Measurements from ENCODE around the gene BICD2.

The BICD2 gene

DNA sequence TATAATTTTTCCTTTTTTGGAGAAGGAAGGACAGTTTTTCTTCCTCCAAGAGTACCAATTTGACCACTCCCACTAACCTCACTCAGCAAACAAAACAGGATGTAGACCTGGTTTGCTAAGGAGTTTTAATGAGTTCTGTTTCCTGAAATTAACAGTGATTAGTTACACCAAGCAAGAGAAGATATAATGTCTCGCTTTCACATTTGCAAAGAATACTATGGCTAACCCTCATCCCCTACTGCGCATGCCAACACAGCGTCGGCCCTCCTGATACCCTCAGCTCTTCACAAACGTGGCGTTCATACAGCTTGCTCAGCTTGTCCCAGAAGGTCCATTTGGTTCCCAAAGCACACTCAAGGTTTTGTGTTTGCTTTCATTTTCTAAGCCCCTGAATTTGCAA is 52.8 kb downstream of the BICD2 start:
- DNase-seq = no peak

DNA sequence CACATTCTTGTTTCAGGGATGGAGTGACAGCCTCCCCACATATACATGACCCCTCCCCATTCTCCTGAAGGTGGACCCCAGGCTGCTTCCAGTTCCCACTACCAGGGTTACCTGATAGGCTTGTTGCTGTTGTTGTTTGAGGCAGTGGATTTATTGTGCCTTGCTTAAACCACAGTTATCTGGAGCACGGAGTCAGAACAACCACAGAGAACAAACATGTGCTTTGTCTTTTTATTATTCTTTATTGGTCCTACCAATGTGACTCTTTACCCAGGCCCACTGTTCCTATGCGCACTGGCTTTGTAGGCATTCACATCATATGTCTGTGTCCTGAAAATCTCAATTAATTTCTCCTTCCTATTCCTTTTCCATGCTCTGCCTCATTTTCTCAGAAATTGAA is 53.5 kb downstream of the BICD2 start:
- no peak for DNase-seq

- DNase-seq = no peak
Observed at GRCh38 chr9:92710368-92710767, 54.3 kb downstream of the BICD2 start.

GRCh38 chr9:92709954-92710353 is 54.7 kb downstream of the BICD2 start:
- DNase-seq = no peak

- DNase-seq = no peak
Observed at GRCh38 chr9:92709240-92709639, 55.4 kb downstream of the BICD2 start.

DNA sequence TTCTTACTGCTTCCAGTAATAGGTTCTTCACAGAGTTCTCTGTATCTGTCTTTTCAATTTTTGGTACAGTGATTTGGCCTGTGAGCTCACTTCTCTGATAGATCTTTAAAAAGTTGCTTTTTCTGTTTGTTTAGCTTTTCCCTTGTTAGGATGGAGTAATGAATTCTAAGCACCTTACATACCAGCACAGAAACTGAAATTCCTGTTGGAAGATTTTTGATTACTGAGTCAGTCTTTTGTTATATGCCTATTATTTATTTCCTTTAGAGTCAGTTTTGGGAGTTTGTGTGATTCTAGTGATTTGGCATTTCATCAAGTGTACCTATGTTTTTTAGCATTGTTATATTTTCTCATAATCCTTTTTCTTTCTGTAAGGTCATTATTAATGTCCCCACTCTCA is 57.1 kb downstream of the BICD2 start:
- no peak for DNase-seq

- no peak for DNase-seq
Observed at GRCh38 chr9:92706218-92706940, 58.3 kb downstream of the BICD2 start.

DNA sequence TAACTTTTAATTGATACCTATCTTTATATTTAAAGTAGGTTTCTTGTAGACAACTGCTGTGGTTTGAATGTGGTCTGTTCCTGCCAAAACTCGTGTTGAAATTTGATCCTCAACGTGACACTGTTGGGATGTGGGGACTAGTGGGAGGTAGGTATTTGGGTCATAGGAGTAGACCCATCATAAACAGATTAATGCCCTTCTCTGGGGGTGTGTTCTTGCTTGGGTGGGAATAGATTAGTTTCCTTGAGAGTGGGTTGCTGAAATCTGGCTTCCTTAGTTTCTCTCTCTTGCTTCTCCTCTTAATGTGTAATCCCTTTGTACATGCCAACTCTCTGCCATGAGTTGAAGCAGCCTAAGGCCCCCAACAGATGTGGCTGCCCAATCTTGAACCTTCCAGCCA is 60.1 kb downstream of the BICD2 start:
- DNase-seq = no peak

- no peak for DNase-seq
Observed at GRCh38 chr9:92696619-92697018, 68.0 kb downstream of the BICD2 start.

DNA sequence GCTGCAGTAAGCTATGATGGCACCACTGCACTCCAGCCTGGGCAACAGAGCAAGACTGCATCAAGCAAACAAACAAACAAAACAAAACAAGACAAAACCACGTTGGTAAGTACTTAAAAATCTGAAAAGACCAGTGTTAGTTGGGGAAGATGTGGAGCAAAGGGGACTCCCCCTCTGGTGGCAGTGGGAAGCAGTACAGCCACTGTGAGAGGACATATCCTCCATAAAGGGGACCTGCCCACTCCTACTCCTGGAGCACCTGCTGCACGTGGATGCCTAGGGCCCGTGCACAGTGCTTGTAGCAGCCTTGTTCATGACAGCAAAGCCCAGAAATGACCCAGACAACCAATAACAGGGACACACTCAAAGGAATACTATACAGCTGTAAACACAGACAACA is 77.7 kb downstream of the BICD2 start:
- no peak for DNase-seq

- DNase-seq = no peak
Observed at GRCh38 chr9:92685022-92685421, 79.6 kb downstream of the BICD2 start.

- DNase-seq = no peak
Observed at GRCh38 chr9:92682269-92682668, 82.4 kb downstream of the BICD2 start.

DNA sequence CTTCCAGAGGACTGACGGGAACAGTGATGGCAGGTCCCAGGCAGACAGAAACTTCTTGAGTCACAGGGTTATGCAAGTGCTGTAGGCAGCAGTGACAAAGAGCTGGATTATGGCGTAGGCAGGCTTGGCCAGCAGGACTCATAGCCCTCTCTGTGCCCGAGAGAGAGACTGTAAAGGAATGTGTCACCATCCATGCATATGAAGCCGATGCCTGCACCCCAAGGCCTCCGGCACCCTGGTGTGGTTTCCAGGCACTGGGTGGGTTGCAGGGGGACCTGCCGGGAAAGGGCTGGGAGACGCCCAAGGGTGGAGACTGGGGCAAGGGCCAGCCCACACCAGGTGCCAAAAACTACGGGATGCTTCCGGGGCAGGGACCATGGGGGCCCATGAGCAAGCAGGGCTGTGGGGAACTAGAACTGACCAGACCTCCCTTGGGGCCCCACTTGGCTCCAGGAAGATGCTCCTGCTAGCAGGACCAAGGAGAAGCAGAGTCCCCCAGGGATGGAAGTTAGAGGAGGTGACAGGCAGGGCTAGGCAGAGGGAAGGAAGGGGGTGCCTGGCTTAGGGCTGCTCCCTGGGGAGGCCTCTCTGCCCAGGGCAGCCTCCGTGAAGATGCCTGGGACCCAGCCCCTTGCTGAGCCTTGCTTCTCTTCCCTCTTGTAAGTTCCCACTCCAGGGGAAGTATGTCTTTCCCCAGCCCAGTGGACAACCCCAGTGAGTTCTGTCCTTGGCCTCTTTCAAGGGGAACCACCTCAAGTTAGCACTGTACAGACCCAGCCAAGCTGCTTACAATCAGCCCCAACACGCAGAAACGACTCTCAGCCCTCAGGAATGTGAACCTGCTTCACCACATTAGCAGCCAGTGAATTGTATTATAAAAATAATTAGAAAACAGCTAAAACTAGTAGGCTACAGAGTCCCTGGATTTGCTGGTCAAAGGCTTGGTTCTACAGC is 84.2 kb downstream of the BICD2 start:
- DNase-seq = no peak

DNA sequence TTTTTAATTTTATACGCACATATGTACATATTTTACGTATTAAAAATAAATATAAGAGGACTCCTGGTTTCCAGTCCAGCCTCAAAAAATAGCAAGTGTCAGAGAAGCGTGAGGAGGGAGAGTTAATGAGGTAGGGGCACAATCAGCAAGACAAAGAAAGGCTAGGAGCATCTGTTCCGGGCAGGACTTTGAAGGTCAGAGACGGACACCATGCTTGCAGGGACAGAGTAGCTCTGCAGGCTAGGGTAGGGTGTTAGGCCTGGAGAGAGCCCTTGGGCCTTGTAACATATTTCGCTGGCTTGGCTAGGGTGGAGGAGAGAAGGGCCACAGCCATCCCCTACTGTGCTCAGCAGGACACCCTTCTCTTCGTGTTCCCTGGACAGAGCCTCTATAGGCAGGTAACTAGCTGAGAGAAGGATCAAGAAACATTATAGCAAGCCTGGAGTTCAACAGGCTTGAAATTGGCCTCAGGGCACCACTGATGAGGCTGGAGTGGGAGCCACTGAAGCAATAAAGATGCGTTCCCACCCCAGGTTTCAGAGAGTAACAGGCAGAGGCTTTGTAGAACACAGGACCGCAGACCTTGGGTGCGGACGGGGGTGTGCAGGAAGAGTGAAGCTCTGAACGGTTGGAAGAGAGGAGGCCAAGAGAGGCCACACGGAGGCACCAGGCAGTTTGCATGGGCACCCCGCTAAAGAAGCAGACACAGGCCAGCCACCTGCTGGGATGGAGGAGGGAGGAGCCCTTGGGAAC is 85.0 kb downstream of the BICD2 start:
- no peak for DNase-seq

DNA sequence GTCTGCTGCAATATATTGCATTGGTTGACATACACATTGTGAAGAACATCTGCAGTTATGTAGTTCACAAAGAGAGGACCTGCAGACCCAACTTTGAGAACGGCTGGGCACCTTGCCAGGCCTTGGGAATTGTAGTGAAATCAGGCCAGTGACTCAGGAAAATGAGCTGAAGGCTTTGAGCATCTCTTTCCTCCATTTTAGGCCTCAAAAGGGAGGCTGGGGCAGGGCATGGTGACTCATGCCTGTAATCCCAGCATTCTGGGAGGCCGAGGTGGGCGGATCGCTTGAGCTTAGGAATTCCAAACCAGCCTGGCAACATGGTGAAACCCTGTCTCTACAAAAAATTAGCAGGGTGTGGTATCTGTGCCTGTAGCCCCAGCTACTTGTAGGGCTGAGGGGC is 93.3 kb downstream of the BICD2 start:
- DNase-seq = no peak

GRCh38 chr9:92669890-92670708 is 94.5 kb downstream of the BICD2 start, which contains the start of gene IPPK:
IPPK (minus strand) TSS chr9:92670131; CDS start chr9:92669988, 143 bp downstream.
- peak; percentile 92 for DNase-seq

DNA sequence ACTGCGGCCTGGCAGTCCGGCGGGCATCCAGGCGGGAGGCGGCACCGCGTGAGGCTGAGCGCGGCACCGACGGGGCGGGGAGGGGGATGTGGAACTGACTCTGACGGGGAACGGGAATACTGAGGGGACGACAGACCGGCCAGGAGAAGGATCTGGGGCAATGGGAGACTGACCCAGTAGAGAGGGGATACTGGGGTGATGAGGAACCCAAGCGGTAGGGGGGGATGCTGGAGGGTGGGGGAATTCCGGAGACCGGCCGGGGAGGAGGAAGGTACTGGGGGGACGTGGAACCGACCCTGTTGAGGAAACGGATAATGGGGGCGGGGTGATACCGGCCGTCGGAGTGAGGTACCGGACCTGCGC is 95.1 kb downstream of the BICD2 start:
- no peak for DNase-seq

GRCh38 chr9:92668746-92669526 is 95.7 kb downstream of the BICD2 start:
- no peak for DNase-seq

- DNase-seq = no peak
Observed at GRCh38 chr9:92666912-92667532, 97.6 kb downstream of the BICD2 start.

GRCh38 chr9:92666236-92666635 is 98.4 kb downstream of the BICD2 start:
- DNase-seq = no peak

- DNase-seq = no peak
Observed at GRCh38 chr9:92665836-92666235, 98.8 kb downstream of the BICD2 start.
